ENCODE results near the gene ERMN.
"Not testable (repeated sequence)": the region's sequence is repeated elsewhere in the genome, so short reads cannot be mapped to it uniquely, and the experiment has no call there.

Gene ERMN, protein sequence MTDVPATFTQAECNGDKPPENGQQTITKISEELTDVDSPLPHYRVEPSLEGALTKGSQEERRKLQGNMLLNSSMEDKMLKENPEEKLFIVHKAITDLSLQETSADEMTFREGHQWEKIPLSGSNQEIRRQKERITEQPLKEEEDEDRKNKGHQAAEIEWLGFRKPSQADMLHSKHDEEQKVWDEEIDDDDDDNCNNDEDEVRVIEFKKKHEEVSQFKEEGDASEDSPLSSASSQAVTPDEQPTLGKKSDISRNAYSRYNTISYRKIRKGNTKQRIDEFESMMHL

GRCh38 chr2:157325786-157326185 lies at the start of gene ERMN:
Gene ERMN, minus strand, starts transcription at chr2:157325824. Its CDS starts 182 bp downstream, at chr2:157325642.
- DNase-seq (ENCODE audit: low spot score), result no peak

GRCh38 chr2:157375384-157375783 lies 49.8 kb upstream of the ERMN start:
- DNase-seq (ENCODE audit: low spot score), result no peak

GRCh38 chr2:157368508-157368907 lies 42.9 kb upstream of the ERMN start:
- not testable (repeated sequence) for DNase-seq (ENCODE audit: low spot score)

- DNase-seq (ENCODE audit: low spot score), result no peak
These were observed 42.1 kb upstream of the ERMN start for GRCh38 chr2:157367704-157368103.

DNA sequence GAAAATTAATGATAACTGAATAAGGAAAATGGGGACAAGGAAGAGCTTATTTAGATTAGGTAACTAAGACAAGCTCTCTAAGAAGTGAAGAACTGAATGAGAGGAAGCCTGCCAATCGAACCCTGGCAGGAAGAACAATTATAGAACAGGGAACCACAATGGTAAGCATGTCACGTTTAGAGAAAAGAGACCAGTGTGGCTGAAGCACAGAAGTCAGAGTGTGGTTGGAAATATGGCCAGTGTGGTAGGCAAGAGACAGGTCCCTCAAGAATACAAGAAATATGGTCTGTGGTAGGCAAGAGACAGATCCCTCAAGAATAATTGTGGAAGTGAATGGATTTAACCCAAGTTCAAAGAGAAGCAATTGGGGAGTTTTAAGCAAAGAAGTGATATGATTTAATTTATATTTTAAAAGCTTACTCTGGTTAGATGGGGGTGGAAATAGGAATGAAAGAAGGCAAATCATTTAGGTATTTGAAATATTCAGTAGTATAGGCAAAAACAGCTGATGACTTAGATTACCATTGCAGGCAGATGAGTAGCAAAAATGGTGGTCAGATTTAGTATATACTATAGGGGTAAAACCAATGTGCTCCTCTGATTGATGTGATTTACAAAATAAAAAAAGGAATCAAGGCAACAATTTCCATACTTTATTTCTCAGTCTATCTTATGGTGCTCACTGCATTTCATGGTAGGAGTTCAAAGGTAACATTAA lies 38.8 kb upstream of the ERMN start:
- DNase-seq (ENCODE audit: low spot score), result no peak

DNA sequence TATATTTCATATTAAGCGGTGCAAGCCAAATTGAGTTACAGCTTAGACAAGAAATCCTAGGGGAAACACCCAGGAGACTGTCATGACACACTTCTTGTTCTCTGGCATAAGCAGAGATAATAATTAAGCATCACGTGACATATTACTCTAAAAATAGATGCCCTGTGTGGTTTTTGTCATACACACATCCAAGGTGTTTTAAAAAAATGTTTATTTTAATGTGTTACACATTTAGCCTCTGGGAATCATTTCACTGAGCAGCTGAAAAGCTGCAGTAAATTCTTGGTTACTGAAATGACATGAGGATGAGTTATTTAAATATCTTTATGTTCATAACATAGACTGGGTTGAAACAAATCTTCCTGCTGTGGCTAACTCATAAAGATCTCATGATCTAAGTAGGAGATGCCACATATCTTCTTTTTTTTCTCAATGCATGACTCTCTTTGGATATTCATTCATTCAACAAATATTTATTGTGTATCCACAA lies 38.0 kb upstream of the ERMN start:
- DNase-seq (ENCODE audit: low spot score), result peak; percentile 75

DNA sequence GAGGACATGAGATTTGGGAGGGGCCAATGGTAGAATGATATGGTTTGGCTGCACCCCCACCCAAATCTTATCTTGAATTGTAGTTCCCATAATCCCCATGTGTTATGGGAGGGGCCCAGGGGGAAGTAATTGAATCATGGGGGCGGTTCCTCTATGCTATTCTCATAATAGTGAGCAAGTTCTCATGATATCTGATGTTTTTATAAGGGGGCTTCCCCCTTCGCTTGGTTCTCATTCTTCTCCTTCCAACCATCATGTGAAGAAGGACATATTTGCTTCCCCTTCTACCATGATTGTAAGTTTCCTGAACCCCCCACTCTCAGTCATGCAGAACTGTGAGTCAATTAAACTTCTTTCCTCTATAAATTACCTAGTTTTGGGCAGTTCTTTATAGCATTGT lies 37.0 kb upstream of the ERMN start:
- no peak for DNase-seq (ENCODE audit: low spot score)

DNA sequence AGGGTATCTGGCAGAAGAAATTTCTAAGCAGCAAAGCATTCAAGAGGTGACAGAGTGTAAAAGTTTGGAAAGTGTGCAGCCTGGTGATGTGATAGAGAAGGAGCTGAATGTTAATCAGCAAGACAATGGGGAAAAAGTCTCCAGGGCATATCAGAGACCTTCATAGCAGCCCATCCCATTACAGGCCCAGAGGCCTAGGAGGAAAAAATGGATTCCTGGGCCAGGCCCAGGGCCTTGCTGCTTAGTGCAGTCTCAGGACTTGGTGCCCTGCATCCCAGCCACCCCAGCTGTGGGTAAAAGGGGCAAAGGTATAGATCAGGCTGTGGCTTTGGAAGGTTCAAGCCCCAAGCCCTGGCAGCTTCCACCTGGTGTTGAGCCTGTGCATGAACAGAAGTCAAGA lies 35.9 kb upstream of the ERMN start:
- DNase-seq (ENCODE audit: low spot score), result no peak

DNA sequence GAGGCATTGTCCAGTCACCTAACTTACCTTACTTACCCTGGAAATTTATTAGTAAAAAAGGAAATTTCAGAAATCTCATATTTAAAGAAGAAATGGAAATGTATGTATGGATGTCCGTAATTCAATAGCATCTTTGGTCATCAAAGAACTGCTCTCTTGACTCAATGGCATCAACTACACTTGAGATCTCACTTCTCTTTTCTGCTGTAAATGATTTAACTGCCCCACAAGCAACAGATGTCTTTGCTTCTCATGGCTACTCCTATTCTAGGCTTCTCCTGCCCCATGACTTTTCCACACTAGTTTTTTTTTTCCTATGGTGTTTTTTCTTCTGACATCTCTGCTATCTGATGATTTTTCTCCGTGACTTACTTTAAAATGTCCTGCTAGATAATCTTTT lies 34.0 kb upstream of the ERMN start:
- no peak for DNase-seq (ENCODE audit: low spot score)

DNA sequence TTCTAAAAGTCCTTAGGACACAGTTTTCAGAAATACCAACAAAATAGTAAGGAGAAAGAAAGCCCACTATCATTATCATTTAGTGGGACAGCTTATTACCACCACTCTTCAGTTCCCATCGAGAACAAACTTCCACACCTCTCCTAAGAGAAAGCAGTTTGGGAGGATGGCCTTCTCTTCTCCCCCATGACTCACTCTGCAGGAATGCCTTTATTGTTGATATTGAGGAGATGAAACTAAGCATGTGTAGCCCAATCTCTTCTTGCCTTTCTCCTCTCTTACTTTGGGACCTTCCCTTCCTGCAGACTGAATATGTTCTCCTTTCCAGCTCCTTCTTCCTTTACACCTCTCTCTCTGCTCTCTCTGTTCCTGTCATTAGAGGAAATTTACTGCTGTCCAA lies 30.0 kb upstream of the ERMN start:
- DNase-seq (ENCODE audit: low spot score), result peak; percentile 17

- no peak for DNase-seq (ENCODE audit: low spot score)
These were observed 24.4 kb upstream of the ERMN start for GRCh38 chr2:157349949-157350515.

DNA sequence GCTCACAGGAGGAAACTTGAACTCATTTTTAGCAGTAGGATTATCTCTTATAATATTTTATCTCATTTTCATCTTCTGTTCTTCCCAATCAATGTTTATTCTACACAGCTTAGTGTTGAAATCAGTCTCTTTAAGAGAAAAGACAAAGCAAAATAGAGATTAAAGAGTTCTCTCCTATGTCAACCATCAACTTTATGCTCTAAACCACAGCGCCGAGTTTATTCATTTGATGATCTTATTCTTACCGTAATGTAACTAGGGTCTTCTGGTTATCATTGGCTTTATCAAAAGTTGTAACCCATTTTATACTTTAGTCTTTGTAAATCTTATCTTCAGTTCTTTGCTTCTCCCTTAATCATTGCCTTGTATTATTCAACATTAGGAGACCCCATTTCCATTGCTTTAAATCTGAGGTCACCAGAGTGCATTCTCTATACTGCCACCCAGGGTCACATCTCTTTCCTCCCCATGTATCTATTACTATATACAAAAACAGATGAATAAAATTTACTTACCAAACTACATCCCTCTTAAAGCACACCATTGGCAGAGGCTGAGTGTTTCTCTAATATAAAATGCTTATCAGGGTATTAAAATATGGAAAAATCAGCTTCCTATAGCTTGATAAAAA lies 22.8 kb upstream of the ERMN start:
- no peak for DNase-seq (ENCODE audit: low spot score)

- no peak for DNase-seq (ENCODE audit: low spot score)
These were observed 20.2 kb upstream of the ERMN start for GRCh38 chr2:157345647-157346389.

DNA sequence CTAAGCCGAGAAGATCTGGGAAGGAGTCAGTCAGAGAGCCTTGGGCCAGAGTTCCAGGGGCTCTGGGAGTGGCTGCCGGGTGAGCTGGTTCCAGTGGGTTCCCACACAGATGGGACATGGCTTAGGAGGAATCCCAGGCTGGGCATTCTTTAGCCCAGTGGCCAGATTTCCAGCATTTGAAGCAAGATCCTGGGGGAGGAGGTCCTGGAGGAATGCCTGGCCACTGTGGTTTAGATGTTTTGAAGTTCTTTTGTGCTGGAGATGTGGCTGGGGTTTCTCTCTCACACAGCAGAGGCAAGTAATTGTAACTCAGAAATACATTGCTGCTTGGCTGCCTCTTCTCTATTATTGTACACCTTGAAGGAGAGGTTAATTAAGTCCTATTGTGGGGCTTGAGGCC lies 15.8 kb upstream of the ERMN start:
- DNase-seq (ENCODE audit: low spot score), result not testable (repeated sequence)

GRCh38 chr2:157339965-157340655 lies 14.5 kb upstream of the ERMN start:
- no peak for DNase-seq (ENCODE audit: low spot score)

DNA sequence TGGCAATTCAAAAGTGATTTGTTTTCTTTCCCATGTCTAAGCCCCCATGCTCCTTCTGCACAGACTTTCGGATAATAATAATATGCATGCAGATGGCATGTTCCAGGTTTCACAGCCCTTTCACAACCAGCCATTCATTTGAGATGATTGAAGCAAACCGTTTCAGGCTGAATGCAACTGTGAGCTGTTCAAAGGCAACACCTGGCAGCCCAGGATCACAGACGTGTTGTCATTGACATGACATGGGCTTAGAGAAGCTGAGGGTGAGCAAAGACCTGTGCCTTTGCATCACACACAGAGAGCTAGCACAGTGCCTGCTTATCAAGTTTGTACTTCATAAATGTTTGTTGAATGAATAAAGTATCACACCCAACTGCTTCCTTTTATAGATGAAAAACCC lies 12.4 kb upstream of the ERMN start:
- no peak for DNase-seq (ENCODE audit: low spot score)

- peak; percentile 48 for DNase-seq (ENCODE audit: low spot score)
These were observed 10.8 kb upstream of the ERMN start for GRCh38 chr2:157336137-157337010.

DNA sequence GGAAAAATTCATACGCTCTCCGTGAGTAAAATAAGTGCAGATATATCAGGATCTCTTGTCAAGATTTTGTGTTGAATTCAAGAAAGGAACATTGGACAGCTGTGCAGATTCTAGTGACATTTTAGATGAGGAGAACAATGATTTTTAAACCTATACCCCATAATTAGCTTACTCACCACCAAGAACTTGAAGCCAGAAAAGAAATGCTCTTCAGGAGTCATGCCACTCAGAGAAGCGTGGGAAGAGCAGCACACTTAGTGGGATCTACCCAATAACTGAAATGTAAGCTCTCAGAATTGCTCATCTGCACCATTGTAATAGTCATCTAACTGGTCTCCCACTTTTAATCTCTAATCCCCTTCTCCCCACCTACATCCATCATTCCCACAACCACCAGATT lies 9.2 kb upstream of the ERMN start:
- no peak for DNase-seq (ENCODE audit: low spot score)

GRCh38 chr2:157334335-157334734 lies 8.7 kb upstream of the ERMN start:
- no peak for DNase-seq (ENCODE audit: low spot score)

GRCh38 chr2:157333304-157334047 lies 7.9 kb upstream of the ERMN start:
- no peak for DNase-seq (ENCODE audit: low spot score)

Data from kidney tubule cell (primary cell).